ENCODE data around the gene SCLT1. TPM values are rescaled to one million over a fixed set of nuclear protein-coding genes. Genes with fewer than 3 reads are reported as not detected.

Gene SCLT1
- total and polyA plus RNA-seq, 2 of the 8 experiments (the other 6 are each of a cell fraction or from before 2014, with no cell fraction given), result 4.8 to 13.1 TPM

DNA sequence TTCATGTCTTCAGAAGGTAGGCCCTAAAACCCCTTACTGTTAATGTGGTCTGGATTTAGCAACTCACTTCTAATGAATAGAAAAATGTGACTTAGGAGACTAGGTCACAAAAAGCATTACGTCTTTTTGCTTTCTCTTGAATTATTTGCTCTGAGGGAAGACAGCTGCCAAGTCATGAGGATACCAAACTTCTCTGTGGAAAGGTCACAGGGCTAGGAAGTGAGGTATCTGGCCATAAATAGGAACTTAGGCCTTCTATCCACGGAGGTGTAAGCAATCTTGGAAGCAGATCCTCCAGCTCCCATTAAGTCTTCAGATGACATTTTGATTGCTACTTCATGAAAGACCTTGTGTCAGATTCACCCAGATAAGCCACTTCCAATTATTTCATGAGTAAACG is 163.3 kb downstream of the SCLT1 start:
- Histone ChIP-seq H3K79me1 (ENCODE audit: low read depth, low read length) (no peaks in the 10 kb centered on the region), H3K27ac (ENCODE audit: low read depth, low read length) (no peak overlapping the region), H3K23ac (ENCODE audit: insufficient read length) (no peak overlapping the region), H3K9me3 (ENCODE audit: insufficient read depth in 2 of 2, low read depth in 1 of 2, low read length in 1 of 2) (no peaks in the 10 kb centered on the region), H4K8ac (ENCODE audit: extremely low read depth, insufficient read depth, low read length) (no peak overlapping the region), H3K4ac (replicated peaks; ENCODE audit: insufficient read length, low read depth, low read length) (no peak overlapping the region), H4K91ac (replicated peaks; ENCODE audit: insufficient read length, low read length) (no peak overlapping the region), H4K20me1 (replicated peaks in 1 of 2; ENCODE audit: control insufficient read depth in 1 of 2, insufficient read depth in 2 of 2, low read length in 2 of 2) (no peaks in the 10 kb centered on the region), H3K23me2 (ENCODE audit: low read depth, low read length) (no peaks in the 10 kb centered on the region), H2AFZ (ENCODE audit: low read length) (no peak overlapping the region), H3K9ac (replicated peaks in 1 of 4; ENCODE audit: extremely low read depth in 1 of 4, low read depth in 3 of 4, low read length in 3 of 4) (no peak overlapping the region), H2AK5ac (ENCODE audit: low read depth, low read length) (no peak overlapping the region), H3K4me3 (ENCODE audit: extremely low read depth in 1 of 4, insufficient read depth in 2 of 4, low read depth in 3 of 4, low read length in 4 of 4) (no peak overlapping the region), H2BK5ac (ENCODE audit: low read depth, low read length) (no peak overlapping the region), H3K4me1 (replicated peaks in 1 of 4; ENCODE audit: control insufficient read depth in 3 of 4, insufficient read depth in 4 of 4, low read length in 3 of 4) (no peaks in the 10 kb centered on the region), H3K14ac (ENCODE audit: insufficient read length) (no peak overlapping the region), H3K27me3 (replicated peaks in 1 of 4; ENCODE audit: control insufficient read depth in 3 of 4, extremely low read depth in 1 of 4, insufficient read depth in 3 of 4, low read length in 3 of 4) (no peaks in the 10 kb centered on the region), H3K79me2 (ENCODE audit: control insufficient read depth in 1 of 2, insufficient read depth in 2 of 2, low read length in 2 of 2) (no peaks in the 10 kb centered on the region), H3K4me2 (ENCODE audit: insufficient read depth in 1 of 2, low read depth in 2 of 2, low read length in 2 of 2) (no peak overlapping the region), H3K18ac (ENCODE audit: extremely low read depth, low read length) (no peak overlapping the region), H2BK12ac (ENCODE audit: low read depth, low read length) (no peak overlapping the region), H2BK120ac (replicated peaks; ENCODE audit: low read depth, low read length) (no peak overlapping the region), H3K56ac (replicated peaks; ENCODE audit: insufficient read length, low read depth, low read length) (no peak overlapping the region), H2BK20ac (ENCODE audit: low read length) (no peak overlapping the region), H3K36me3 (ENCODE audit: control insufficient read depth in 2 of 4, insufficient read depth in 4 of 4, low read length in 3 of 4) (no peaks in the 10 kb centered on the region), H4K5ac (ENCODE audit: insufficient read length, low read depth, low read length) (no peak overlapping the region), H2BK15ac (ENCODE audit: low read length) (no peak overlapping the region)
- FAIRE-seq (no peak), DNase-seq (ENCODE audit: low read depth in 1 of 2, low spot score in 2 of 2) (no peak)
- no peak for TF ChIP-seq YY1 (IDR thresholded peaks at IDR 0.05; ENCODE audit: low read depth, low read length)
- TF ChIP-seq ASH2L (IDR thresholded peaks at IDR 0.05; ENCODE audit: low read length), result no peak
- TF ChIP-seq KDM4A (IDR thresholded peaks at IDR 0.05; ENCODE audit: low read depth, low read length, severe bottlenecking), result no peak
- no peak for TF ChIP-seq ZNF274 (IDR thresholded peaks at IDR 0.05; ENCODE audit: borderline replicate concordance, extremely low read depth, low read length)
- TF ChIP-seq RNF2 (IDR thresholded peaks at IDR 0.05; ENCODE audit: borderline replicate concordance, low read depth, low read length, missing control alignments, poor library complexity, severe bottlenecking), result no peak
- TF ChIP-seq NANOG (IDR thresholded peaks at IDR 0.05; ENCODE audit: insufficient read depth, low read depth, low read length, poor library complexity, severe bottlenecking), result no peak
- TF ChIP-seq SP4 (IDR thresholded peaks at IDR 0.05; ENCODE audit: low read length), result no peak
- no peak for TF ChIP-seq SP2 (IDR thresholded peaks at IDR 0.05; ENCODE audit: low read length)
- TF ChIP-seq EZH2 (IDR thresholded peaks at IDR 0.05; ENCODE audit: low read depth, low read length, severe bottlenecking), result no peak
- TF ChIP-seq EGR1 (IDR thresholded peaks at IDR 0.05; ENCODE audit: borderline replicate concordance, low read depth, low read length), result no peak
- TF ChIP-seq GTF2F1 (IDR thresholded peaks at IDR 0.05; ENCODE audit: borderline replicate concordance, low read depth, low read length), result no peak
- TF ChIP-seq KDM5A (IDR thresholded peaks at IDR 0.05; ENCODE audit: low read length), result no peak
- 66% methylated on average over 3 of the region's 3 CpGs; no CpG with 5 or more reads in 1 of the 2 experiments for WGBS, 2 experiments (ENCODE audit: extremely low coverage in 1 of 2, insufficient coverage in 1 of 2, insufficient read length in 1 of 2, insufficient replicate concordance in 2 of 2, low coverage in 1 of 2, low lambda C conversion rate in 2 of 2, missing lambda C conversion rate in 1 of 2)
- ChIA-PET CTCF (ENCODE audit: partially characterized antibody) (no interaction called here), POLR2A (ENCODE audit: partially characterized antibody) (no interaction called here)

All from H1 (cell line).